GM18858 (cell line): ENCODE results near the gene SLC30A3.

Experiments used
- ATAC-seq: cut with Tn5 transposase; IDR thresholded peaks from one replicate; pipeline ENCODE4 v1.9.1; 2021; ENCODE audit not compliant: unreplicated experiment

The SLC30A3 gene

DNA sequence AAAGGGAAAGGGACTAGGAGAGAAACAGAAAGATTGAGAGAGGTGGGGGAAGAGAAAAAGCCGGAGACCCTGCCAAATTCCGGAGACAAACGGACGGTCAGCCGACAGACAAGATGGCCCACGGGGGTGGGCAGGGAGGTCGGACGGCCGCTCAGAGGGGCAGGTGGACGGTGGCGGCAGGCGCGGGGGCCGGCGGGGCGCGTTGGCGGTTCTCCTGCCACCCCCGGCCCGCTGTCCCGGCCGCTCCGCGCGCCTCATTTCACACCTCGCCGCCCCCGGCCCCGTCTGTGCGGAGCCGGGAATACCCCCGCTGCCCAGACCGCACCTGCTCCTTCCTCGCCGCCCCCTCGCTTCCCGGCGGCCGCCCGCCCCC is 935 bp downstream of the SLC30A3 start:
- ATAC-seq = no peak

DNA sequence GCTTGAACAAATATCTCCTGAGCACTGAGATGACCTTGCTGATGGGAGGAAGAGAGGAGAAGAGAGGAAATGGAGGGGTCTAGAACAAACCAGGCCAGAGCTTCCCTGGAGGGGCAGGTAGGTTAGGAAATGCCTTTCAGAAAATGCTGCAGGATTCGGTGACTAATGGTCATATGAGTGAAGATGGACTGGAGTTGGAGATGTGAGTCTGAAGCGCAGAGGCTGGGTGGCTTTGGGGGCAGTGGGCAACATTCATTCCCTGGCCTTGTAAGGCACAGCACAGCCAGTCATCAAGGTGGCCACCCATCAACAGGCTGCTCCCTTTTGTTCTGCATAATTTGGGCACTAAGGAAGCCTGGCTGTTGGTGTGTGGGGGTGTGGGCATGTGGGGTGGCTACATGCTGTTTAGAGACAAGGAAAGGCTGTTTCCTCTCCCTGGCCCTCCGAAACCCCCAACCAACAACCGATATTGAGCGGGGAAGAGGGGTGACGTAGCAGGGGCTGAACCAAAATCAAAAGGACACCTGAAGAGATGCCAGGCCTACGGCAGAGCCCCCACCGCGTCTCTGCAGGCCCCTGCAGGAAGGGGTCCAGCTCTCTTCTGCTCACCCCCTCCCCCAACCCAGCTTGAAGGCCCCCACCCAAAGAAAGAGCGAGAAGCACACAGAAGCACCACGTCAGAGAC is 1.5 kb downstream of the SLC30A3 start:
- ATAC-seq = no peak

DNA sequence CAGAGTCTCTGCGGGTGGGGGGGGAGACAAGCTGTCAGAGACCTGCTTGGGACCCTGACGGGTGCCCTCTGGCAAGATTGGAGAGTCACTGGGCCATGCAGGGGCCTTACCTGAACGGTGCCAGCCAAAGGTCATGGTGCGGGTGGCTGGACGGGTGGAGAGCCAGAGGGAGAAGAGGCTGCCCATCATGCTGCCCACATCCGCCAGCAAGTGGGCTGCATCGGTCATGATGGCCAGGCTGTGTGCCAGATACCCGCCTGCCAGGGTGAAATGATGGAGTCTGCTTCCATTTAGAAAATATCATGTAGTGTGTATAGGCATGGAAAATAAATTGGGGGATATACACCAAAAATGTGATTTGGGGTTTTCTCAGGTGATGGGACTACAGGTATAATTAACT is 4.8 kb downstream of the SLC30A3 start:
- ATAC-seq = no peak

DNA sequence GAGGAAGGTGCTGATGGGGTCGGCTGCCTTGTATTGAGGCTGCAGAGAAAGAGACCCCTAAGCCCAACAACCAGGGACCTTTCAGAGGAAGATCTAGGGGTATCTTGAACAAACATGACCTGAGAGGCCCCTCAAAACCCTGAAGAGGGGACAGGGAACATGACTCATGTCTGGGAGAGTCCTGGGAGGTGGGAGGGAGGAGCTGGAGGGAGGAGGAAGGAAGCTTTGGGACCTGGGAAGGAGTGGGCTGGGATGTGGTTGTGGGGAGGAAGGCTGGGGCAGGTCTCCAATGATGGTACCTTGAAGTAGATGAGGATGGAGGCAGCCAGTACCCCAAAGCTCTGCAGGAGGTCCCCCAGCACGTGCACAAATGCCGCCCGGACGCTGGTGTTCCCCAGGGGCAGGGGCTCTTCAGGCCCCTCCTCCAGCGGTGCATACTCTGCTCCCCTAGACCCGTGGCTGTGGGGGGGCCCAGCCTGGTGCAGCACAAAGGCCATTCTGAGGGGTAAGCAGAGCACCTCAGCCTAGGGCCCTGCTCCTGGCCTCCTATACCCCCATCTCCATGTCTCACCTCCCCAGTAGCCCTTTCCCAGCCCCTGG is 5.9 kb downstream of the SLC30A3 start:
- no peak for ATAC-seq

DNA sequence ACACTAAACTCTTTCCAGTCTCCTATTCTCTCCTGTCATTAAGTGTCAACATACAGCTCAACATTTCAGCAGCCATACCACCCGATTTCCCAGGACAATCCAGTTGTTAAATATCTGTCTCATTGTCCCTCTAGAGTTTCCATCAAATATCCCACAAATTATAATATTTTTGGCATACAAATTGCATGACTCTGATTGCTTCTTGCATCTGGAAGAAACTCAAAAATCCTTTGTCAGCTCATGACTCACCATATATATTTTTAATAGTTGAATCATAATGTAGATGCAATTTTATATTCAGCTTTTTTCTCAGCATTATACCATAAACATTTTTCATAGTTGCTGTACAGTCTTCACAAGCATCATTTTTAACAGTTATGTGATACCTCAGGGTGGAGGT is 7.2 kb downstream of the SLC30A3 start:
- ATAC-seq = no peak

DNA sequence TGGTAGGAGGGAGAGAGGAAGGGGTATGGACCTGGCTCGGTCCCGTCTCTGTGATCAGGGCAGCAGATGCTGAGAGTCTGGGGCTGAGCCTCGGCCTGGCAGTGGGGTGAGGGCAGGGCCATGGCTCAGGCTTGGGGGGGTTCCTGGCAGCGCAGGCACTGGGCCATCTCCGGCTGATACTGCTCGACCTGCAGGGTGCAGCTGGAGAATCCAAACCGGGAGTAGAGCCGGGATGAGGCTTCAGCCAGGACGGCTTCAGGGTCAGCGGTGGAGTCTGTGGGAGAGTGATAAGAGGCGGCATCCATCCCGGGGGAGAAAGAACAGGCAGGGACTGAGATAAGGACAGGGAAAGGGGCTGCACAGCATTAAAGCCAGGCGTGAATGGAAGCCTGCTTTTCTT is 7.7 kb downstream of the SLC30A3 start:
- no peak for ATAC-seq

DNA sequence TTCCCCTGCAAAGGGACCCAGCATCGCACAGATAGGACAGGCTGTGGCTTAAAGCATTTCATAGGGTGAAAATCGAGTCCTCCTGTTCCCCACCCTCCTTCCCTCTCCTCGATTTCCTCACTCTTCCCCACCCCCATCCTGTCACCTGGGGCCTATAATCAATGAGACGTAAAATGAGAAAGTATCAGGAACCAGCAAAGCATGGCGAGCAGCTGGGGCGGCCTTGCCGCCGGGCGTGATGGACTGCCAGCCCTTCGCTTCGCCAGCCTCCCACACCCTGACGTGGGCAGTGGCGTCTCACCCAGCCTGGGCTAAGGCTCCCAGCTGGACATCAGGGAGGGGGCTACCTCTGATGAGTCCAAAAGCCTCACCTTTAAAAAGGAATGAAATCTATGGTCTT is 11.1 kb downstream of the SLC30A3 start:
- no peak for ATAC-seq

DNA sequence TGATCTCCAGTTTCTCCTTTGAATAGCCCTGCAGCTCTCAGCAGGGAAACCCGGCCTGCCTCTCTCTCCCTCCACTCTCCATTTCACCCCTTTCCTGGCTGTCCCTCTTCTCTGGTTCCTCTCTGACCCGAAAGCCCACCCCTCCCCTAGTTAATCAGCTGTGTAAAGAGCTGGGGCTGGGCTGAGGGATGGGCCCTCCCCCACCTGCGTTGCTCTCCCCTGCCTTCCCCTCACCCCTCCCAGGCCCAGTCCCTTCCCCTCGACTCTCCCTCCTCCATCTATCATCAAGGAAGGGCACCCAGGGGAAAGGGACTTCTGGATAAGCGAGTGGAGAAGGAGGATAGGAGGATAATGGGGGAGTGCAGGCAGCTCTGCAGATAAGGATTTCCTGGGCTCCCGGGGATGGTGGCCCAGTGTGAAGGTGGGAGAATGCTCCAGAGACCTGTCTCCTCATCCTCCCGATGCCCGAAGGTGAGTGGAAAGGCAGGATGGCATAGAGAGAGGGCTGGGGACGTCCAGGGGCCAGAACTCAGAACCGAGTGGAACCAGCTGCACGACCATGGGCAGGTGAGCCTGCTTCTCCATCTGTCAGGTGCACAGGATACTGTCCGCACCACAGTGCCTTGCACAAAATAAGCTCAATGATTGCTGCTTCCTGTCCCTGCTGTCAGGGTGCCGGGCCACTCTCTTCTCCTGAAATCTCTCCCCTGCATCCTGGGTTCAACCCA is 12.0 kb downstream of the SLC30A3 start:
- no peak for ATAC-seq

DNA sequence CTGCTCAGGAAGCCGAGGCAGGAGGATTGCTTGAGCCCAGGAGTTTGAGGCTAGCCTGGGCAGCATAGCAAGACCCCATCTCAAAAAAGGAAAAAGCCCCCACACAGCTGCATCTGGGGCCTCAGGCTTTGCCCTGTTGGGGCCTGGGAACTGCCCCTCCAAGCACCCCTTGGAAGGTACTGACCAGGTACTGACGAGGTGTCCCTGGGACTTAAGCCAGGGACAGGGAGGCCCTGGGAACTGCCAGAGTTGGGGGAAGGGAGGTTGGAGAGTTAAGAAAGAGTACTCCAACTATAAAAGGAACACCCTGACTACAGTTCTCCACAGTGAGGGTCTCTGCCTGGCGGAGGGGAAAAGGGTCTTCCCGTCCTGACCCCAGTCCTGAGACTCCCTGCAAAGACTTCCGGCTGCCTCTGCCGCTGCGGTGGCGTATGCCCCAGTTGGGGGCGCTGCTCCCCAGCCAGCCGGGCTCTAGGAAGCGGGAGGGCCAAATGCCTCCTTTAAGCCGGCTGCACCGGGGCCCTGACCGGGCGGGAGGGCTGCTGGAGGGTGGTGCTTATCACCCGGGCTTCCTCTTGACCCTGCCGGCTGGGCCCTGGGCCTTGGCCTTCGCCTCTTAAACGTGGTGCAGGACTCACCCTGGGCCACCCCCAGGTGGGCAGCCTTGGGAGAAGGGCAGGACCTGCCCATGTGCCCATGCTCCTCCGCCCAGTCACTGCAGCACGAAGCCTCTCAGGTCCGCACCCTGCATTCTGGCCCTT is 12.8 kb downstream of the SLC30A3 start:
- ATAC-seq = no peak

DNA sequence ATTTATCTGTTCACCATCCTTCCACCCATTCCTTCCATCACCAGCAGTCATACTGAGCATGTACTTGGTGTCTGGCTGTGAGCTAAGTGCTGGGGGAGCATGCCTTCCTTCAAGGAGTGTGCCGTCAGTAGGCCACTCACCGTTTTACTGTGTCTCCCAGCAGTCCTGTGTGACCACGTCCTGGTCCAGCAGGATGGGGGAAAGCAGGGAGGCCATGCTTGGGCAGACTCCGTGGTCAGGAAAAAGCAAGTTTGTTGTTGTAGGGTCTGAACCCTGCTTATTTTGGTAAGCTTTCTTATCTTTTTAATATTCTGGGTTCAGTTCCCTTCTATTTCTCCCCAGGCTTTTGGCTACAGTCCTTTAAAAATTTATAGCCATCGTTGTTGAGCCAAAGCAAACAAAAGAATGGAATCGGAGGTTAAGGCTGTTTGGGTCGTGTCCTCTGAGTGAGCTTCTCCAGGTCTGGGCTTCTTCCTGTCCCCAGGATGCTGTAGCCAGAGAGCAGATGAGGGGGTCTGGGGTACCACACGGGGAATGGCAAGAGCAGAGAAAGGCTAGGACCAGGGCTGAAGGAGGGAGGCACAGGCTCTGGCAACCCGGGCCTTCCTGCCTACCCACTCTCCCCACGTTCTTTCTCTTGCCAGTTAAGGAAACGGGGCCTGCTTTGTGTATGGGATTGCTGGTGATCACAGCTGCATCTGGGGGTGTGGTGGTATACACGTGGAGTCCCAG is 13.5 kb downstream of the SLC30A3 start:
- ATAC-seq = no peak

DNA sequence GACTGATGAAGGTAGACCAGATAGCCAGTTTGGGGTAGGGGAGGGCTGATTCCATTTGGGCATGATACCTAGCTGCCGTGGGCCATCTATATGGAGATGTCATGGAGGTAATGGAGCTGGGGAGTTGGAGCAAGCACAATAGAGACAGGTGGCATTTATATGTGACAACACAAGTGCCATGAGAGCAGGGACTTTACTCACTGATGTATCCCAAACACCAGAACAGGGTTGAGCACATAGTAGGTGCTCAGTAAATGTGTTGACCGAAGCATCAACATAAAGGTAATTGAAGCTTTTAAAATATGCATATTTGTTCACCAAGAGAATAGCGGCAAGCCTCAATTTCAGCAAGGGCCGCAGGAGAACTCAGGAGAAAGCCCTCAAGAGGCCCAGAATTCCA is 15.0 kb downstream of the SLC30A3 start:
- no peak for ATAC-seq

DNA sequence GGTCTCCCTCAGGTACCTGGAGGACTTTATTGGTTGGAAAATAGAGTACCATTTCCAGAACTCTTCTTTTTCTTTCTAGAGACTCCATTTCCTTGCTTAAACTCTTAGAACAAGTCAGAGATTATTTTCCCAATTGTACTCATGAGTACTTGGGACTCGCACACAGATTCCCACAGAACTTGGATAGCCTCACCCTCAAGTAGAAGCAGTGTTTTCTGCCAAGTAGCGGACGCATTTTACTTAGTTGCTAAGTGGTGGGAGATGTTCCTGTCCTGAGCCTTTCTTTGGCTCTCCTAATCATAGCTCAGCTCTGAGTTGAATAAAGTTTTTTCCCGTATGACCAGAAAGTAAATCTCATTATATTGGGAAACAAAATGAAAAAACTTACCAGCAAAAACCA is 17.2 kb downstream of the SLC30A3 start:
- ATAC-seq = no peak

DNA sequence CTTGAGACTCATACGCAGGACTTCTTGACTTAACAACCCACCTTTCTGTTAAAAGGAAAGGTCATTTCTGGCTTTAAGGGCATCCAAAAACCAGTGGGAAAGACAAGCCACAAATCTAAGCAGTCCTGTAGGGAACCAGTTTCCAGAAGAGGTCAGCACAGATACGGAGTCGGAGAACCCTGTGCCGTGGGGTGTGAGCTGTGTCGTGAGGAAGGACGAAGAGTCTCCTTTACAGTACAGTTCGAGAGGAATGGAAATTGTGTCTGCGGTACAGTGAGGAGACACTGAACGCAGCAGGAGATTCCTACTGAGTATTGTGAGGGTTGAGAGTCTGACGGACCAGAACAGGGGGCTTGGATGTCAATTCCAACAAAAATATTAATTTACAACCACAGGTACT is 17.7 kb downstream of the SLC30A3 start:
- no peak for ATAC-seq

DNA sequence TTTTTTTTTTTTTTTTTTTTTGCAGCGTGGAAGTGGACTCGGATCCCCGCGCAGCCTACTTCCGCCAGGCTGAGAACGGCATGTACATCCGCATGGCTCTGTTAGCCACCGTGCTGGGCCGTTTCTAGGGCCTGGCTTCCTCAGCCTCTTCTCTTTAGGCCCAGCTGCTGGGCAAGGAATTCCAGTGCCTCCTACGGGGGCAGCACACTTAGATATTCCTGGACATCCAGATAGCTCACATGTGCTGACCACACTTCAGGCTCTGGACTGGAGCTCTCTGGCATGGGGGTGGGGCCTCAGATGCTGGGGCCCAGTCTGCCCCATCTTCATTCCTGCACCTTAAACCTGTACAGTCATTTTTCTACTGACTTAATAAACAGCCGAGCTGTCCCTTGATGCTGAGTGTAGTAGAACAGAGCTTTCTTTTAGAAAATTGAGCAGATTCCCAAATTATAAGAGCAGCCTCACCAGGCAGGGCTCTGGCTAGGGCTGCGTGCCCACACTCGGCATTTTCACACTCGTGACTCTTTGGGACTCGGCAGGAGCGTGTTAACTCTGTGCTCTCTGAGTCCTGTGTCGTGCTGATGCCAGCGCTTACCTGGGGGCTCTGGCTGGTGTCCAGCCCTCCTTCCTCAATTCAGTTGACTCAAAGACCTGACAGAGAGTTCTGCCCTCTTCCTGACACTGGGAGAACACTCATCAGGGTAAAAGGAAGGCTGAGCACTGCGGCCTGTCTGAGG is 19.3 kb downstream of the SLC30A3 start:
- ATAC-seq = no peak

DNA sequence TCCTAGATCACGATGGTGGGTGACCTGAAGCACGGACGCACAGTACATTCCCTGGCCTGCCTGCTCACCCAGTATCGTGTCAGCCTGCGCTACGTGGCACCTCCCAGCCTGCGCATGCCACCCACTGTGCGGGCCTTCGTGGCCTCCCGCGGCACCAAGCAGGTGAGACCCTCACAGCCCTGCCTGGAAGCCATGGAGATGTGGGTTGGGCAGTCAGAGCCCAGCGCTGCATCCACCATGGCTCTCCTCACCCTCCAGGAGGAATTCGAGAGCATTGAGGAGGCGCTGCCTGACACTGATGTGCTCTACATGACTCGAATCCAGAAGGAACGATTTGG is 20.3 kb downstream of the SLC30A3 start:
- ATAC-seq = no peak

DNA sequence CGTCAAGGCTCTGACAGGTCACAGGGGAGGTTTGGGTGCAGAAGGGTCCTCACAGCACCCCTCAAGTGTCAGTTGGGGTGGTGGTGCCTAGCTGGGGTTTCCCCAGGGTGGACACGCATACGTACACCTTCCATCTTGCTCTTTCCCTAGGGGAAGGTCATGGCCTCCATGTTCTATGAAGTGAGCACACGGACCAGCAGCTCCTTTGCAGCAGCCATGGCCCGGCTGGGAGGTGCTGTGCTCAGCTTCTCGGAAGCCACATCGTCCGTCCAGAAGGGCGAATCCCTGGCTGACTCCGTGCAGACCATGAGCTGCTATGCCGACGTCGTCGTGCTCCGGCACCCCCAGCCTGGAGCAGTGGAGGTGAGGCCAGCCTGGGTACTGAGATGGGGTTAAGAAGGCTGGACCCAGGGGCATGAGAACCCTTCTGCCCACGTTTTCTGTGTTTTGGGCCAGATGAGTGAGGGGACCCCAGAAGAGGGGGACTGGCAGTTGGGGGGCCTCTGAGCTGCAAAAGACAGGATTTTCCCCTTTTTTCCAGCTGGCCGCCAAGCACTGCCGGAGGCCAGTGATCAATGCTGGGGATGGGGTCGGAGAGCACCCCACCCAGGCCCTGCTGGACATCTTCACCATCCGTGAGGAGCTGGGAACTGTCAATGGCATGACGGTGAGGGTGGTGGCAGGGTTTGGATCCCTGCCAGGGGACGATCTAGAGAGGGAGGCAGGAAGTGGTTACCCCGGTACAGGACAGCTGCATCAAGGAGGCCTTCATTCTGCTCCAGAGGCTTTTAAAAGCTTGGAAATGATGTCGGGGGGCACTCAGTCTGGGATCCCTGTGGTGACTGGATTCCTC is 20.9 kb downstream of the SLC30A3 start:
- ATAC-seq = no peak

DNA sequence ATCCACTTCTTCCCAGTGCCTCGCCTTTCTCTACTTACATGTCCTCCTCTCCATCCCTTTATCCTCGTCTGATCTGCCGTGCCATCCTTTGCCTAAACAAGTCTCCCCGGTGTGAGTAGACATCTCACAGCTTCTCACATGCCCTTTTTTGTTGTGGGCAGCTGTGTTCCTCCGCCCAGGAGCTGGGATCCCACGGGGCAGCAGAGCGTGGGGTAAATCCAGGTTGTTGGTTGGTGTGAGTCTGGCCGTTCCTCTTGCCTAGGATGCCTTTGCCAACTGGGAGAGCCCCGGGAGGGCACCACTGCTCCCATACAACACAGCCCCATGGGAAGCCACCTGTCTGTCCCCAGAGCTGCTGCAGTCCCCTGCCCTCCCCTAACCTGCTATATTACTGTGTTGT is 22.4 kb downstream of the SLC30A3 start:
- no peak for ATAC-seq

DNA sequence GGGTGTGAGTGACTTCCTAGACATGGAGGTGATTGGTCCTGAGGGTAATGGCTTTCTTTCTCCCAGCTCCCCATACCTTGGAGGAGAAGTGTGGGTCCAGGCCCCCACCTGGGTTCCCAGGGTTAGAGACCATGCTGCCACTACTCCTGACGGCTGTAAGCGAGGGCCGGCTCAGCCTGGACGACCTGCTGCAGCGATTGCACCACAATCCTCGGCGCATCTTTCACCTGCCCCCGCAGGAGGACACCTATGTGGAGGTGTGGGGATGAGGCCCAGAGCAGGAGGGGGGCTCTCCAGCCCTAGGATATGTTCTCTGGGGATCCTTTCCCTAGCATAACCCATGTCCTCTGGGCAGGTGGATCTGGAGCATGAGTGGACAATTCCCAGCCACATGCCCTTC is 23.9 kb downstream of the SLC30A3 start:
- ATAC-seq = no peak

DNA sequence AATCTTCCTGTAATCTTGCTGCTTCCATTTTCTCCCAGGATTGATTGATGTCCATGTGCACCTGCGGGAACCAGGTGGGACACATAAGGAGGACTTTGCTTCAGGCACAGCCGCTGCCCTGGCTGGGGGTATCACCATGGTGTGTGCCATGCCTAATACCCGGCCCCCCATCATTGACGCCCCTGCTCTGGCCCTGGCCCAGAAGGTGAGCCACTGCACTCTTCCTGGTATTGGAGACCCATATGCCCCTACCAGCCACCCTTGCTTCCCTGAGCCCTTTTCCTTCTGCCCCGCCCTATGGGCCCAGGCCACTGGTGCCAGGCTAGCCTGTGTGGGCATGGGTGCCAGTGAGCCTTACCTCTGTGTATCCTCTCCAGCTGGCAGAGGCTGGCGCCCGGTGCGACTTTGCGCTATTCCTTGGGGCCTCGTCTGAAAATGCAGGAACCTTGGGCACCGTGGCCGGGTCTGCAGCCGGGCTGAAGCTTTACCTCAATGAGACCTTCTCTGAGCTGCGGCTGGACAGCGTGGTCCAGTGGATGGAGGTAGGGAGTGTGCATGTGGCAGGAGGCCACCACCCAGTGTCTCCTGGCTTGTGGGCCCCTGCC is 25.4 kb downstream of the SLC30A3 start:
- no peak for ATAC-seq
